Thyroid gland (tissue), 4 donors: ENCODE measurements around the gene PIGP.

Source experiments
- CTCF ChIP-seq, 6 experiments: fragments of 200-600 bp in 3 of 6; fragments of 450-650 bp in 3 of 6; sonication (generic) in 3 of 6; IDR thresholded peaks; one replicate each; pipeline ENCODE4 v1.5.1; 2016 to 2019; ENCODE audit warnings: antibody characterized with exemption in 6 of 6, mild to moderate bottlenecking in 2 of 6, inconsistent platforms in 1 of 6, moderate library complexity in 1 of 6
- POLR2A ChIP-seq, 2 donors: fragments of 450-650 bp; IDR thresholded peaks; one replicate each; pipeline ENCODE4 v1.6.1; 2017; ENCODE audit warnings: antibody characterized with exemption in 2 of 2, mild to moderate bottlenecking in 2 of 2, moderate library complexity in 1 of 2

GRCh38 chr21:37077403-37077802 lies 4.5 kb upstream of the PIGP start:
- TF ChIP-seq CTCF (IDR thresholded peaks at IDR 0.05): no peak
- no peak for TF ChIP-seq POLR2A (IDR thresholded peaks at IDR 0.05)
